Activated B cell treated with CpG ODN at 0.5 μM for 24 hours (primary cell): ENCODE measurements around the gene CLNK. TPM values are rescaled to one million over a fixed set of nuclear protein-coding genes. Genes with fewer than 3 reads are reported as not detected.

Experiments used
- ATAC-seq: fragments of 200-7000 bp; cut with Tn5 transposase; one replicate; pipeline ENCODE4 v1.10.0; 2021; ENCODE audit warnings: low read depth, mild to moderate bottlenecking, moderate library complexity
- CTCF ChIA-PET: fragments of 350-600 bp; sonication (Branson Sonifier 250); formaldehyde crosslinking; loops from one replicate; lab custom pipeline; 2021; ENCODE audit warnings: antibody characterized with exemption; lab: Charles Lee
- POLR2A ChIA-PET: fragments of 350-600 bp; sonication (Branson Sonifier 250); formaldehyde crosslinking; loops from one replicate; lab custom pipeline; 2021; ENCODE audit warnings: antibody characterized with exemption; lab: Charles Lee
- DNase-seq: peaks from one replicate; pipeline ENCODE4 v3.0.0; 2022
- H3K27ac Mint-ChIP-seq: one replicate; pipeline ENCODE4 v1.8.0; 2020; ENCODE audit warnings: mixed read lengths
- H3K27me3 Mint-ChIP-seq: one replicate; pipeline ENCODE4 v1.8.0; 2021; ENCODE audit warnings: mixed read lengths
- H3K36me3 Mint-ChIP-seq: one replicate; pipeline ENCODE4 v1.8.0; 2021; ENCODE audit warnings: low read depth, mixed read lengths
- H3K4me1 Mint-ChIP-seq: one replicate; pipeline ENCODE4 v1.8.0; 2021; ENCODE audit warnings: mixed read lengths
- H3K4me3 Mint-ChIP-seq: one replicate; pipeline ENCODE4 v1.8.0; 2020; ENCODE audit warnings: mild to moderate bottlenecking, mixed read lengths
- H3K9me3 Mint-ChIP-seq: one replicate; pipeline ENCODE4 v1.8.0; 2020; ENCODE audit warnings: mixed read lengths
- CTCF ChIP-seq: fragments of 200-600 bp; IDR thresholded peaks from one replicate; pipeline ENCODE4 v1.8.0; 2022; ENCODE audit warnings: antibody characterized with exemption, mild to moderate bottlenecking
- intact Hi-C: fragments of 100-400 bp; cut with micrococcal nuclease; formaldehyde crosslinking; loops from one replicate; pipeline ENCODE4 v1.15.1; 2024
- total RNA-seq: library from RNA; stranded (reverse); gene quantifications from 2 replicates; pipeline ENCODE4 v1.2.3, GENCODE V29; 2022

CLNK gene
- total RNA-seq, 1 donor from 2014 or later: 0.58 TPM

GRCh38 chr4:10532155-10532554 lies 152.4 kb downstream of the CLNK start:
- intact Hi-C loops: no loop called here
- ChIA-PET POLR2A (no interaction called here), CTCF (no interaction called here)
- no peaks in the 10 kb centered on the region for H3K9me3 Mint-ChIP-seq
- no peak overlapping the region for H3K27ac Mint-ChIP-seq
- ATAC-seq: no peak
- DNase-seq: no peak
- no peak overlapping the region for H3K4me3 Mint-ChIP-seq
- H3K4me1 Mint-ChIP-seq: peaks cover 5% of the 10 kb centered on the region
- H3K36me3 Mint-ChIP-seq: no peaks in the 10 kb centered on the region
- no peak for TF ChIP-seq CTCF
- peaks cover 9% of the 10 kb centered on the region for H3K27me3 Mint-ChIP-seq

- peaks cover 9% of the 10 kb centered on the region for H3K27me3 Mint-ChIP-seq
- peaks cover 5% of the 10 kb centered on the region for H3K4me1 Mint-ChIP-seq
- no peaks in the 10 kb centered on the region for H3K9me3 Mint-ChIP-seq
- DNase-seq (no peak), ATAC-seq (no peak)
- ChIA-PET CTCF (no interaction called here), POLR2A (no interaction called here)
- no peak overlapping the region for H3K4me3 Mint-ChIP-seq
- no peak for TF ChIP-seq CTCF
- no peaks in the 10 kb centered on the region for H3K36me3 Mint-ChIP-seq
- intact Hi-C loops: no loop called here
- H3K27ac Mint-ChIP-seq: no peak overlapping the region
Measured at GRCh38 chr4:10530137-10530786, 154.3 kb downstream of the CLNK start.

- TF ChIP-seq CTCF: no peak
- POLR2A ChIA-PET: no interaction called here
- no peak for ATAC-seq
- CTCF ChIA-PET: no interaction called here
- Mint-ChIP-seq H3K9me3 (no peaks in the 10 kb centered on the region), H3K4me3 (no peak overlapping the region), H3K27me3 (peaks cover 7% of the 10 kb centered on the region), H3K36me3 (no peaks in the 10 kb centered on the region), H3K4me1 (peaks cover under 1% of the 10 kb centered on the region), H3K27ac (no peak overlapping the region)
- intact Hi-C loops: no loop called here
- DNase-seq: no peak
Measured at GRCh38 chr4:10529291-10530136, 155.1 kb downstream of the CLNK start.

GRCh38 chr4:10527438-10527837 lies 157.1 kb downstream of the CLNK start:
- peaks cover 7% of the 10 kb centered on the region for H3K27me3 Mint-ChIP-seq
- H3K36me3 Mint-ChIP-seq: no peaks in the 10 kb centered on the region
- TF ChIP-seq CTCF: no peak
- no peak overlapping the region for H3K4me3 Mint-ChIP-seq
- ATAC-seq (no peak), DNase-seq (no peak)
- H3K27ac Mint-ChIP-seq: no peak overlapping the region
- POLR2A ChIA-PET: no interaction called here
- intact Hi-C loops: no loop called here
- no peaks in the 10 kb centered on the region for H3K4me1 Mint-ChIP-seq
- H3K9me3 Mint-ChIP-seq: no peaks in the 10 kb centered on the region
- CTCF ChIA-PET: no interaction called here

GRCh38 chr4:10526429-10527222 lies 157.9 kb downstream of the CLNK start:
- Mint-ChIP-seq H3K36me3 (no peaks in the 10 kb centered on the region), H3K4me3 (no peak overlapping the region), H3K27me3 (peaks cover 7% of the 10 kb centered on the region), H3K4me1 (no peaks in the 10 kb centered on the region), H3K27ac (no peak overlapping the region), H3K9me3 (no peaks in the 10 kb centered on the region)
- intact Hi-C loops: no loop called here
- POLR2A ChIA-PET: no interaction called here
- no peak for DNase-seq
- no peak for TF ChIP-seq CTCF
- ATAC-seq: no peak
- CTCF ChIA-PET: interaction anchor here (1.1 kb wide), 1 partner anchor 367 kb away, joined by 3 read pairs; no protein-coding TSS in a partner anchor
